ENCODE results near the gene GPR108. TPM values are rescaled to one million over a fixed set of nuclear protein-coding genes. Genes with fewer than 3 reads are reported as not detected.

GPR108 gene
- total and polyA plus RNA-seq, 2 experiments from 2014 or later, result 66.6 to 120 TPM

- H3K9me2 ChIP-seq (replicated peaks; ENCODE audit: insufficient read depth), result no peaks in the 10 kb centered on the region
- TF ChIP-seq CTCF (IDR thresholded peaks at IDR 0.05; ENCODE audit: poor library complexity) (peak; percentile 66), EZH2 (IDR thresholded peaks at IDR 0.05; ENCODE audit: borderline replicate concordance) (no peak)
- H3K9me3 ChIP-seq (ENCODE audit: low read depth), result no peaks in the 10 kb centered on the region
- H3K27ac ChIP-seq, result peak overlapping the region; percentile 95
- no peaks in the 10 kb centered on the region for H3K36me3 ChIP-seq (replicated peaks; ENCODE audit: insufficient read depth, low read depth)
- H3K79me2 ChIP-seq, result peaks cover 31% of the 10 kb centered on the region
- H3K27me3 ChIP-seq, result no peaks in the 10 kb centered on the region
- no peaks in the 10 kb centered on the region for H4K20me1 ChIP-seq (ENCODE audit: insufficient read depth, poor library complexity, severe bottlenecking)
- peaks cover 26% of the 10 kb centered on the region for H3K4me1 ChIP-seq (ENCODE audit: insufficient read depth)
- H3K4me3 ChIP-seq, result peak overlapping the region; percentile 71
- H2AFZ ChIP-seq, result peak overlapping the region; percentile 50
- 35% methylated on average over 25 of the region's 25 CpGs for WGBS (ENCODE audit: low lambda C conversion rate, missing lambda C conversion rate)
- peak; percentile 93 for DNase-seq (ENCODE audit: low spot score)
- H3K4me2 ChIP-seq, result peak overlapping the region; percentile 87
These were observed 1.0 kb downstream of the GPR108 start for GRCh38 chr19:6736169-6736916.

- Histone ChIP-seq H3K4me2 (peak overlapping the region; percentile 87), H3K4me3 (no peak overlapping the region), H3K9me3 (ENCODE audit: low read depth) (no peaks in the 10 kb centered on the region), H2AFZ (no peak overlapping the region), H3K36me3 (replicated peaks; ENCODE audit: insufficient read depth, low read depth) (no peaks in the 10 kb centered on the region), H3K79me2 (peaks cover 21% of the 10 kb centered on the region), H3K4me1 (ENCODE audit: insufficient read depth) (peaks cover 24% of the 10 kb centered on the region), H3K9me2 (replicated peaks; ENCODE audit: insufficient read depth) (no peaks in the 10 kb centered on the region), H3K27ac (peak overlapping the region; percentile 95), H4K20me1 (ENCODE audit: insufficient read depth, poor library complexity, severe bottlenecking) (no peaks in the 10 kb centered on the region), H3K27me3 (no peaks in the 10 kb centered on the region)
- DNase-seq (ENCODE audit: low spot score), result peak; percentile 31
- TF ChIP-seq CTCF (IDR thresholded peaks at IDR 0.05; ENCODE audit: poor library complexity) (no peak), EZH2 (IDR thresholded peaks at IDR 0.05; ENCODE audit: borderline replicate concordance) (no peak), EZH2phosphoT487 (IDR thresholded peaks at IDR 0.05; ENCODE audit: low read depth, severe bottlenecking, unreplicated experiment) (no peak)
- 54% methylated on average over 15 of the region's 15 CpGs for WGBS (ENCODE audit: low lambda C conversion rate, missing lambda C conversion rate)
These were observed 2.0 kb downstream of the GPR108 start for GRCh38 chr19:6735181-6735911.

GRCh38 chr19:6734096-6734696, 3.2 kb downstream of the GPR108 start:
- DNase-seq (ENCODE audit: low spot score), result peak; percentile 17
- Histone ChIP-seq H3K27me3 (no peaks in the 10 kb centered on the region), H4K20me1 (ENCODE audit: insufficient read depth, poor library complexity, severe bottlenecking) (no peaks in the 10 kb centered on the region), H2AFZ (no peak overlapping the region), H3K36me3 (replicated peaks; ENCODE audit: insufficient read depth, low read depth) (no peaks in the 10 kb centered on the region), H3K4me2 (no peak overlapping the region), H3K79me2 (peaks cover 14% of the 10 kb centered on the region), H3K4me3 (no peak overlapping the region), H3K9me3 (ENCODE audit: low read depth) (no peaks in the 10 kb centered on the region), H3K4me1 (ENCODE audit: insufficient read depth) (peaks cover 23% of the 10 kb centered on the region), H3K9me2 (replicated peaks; ENCODE audit: insufficient read depth) (no peaks in the 10 kb centered on the region), H3K27ac (no peak overlapping the region)
- TF ChIP-seq EZH2 (IDR thresholded peaks at IDR 0.05; ENCODE audit: borderline replicate concordance) (no peak), EZH2phosphoT487 (IDR thresholded peaks at IDR 0.05; ENCODE audit: low read depth, severe bottlenecking, unreplicated experiment) (no peak), CTCF (IDR thresholded peaks at IDR 0.05; ENCODE audit: poor library complexity) (no peak)
- WGBS (ENCODE audit: low lambda C conversion rate, missing lambda C conversion rate), result 88% methylated on average over 17 of the region's 20 CpGs

Measured in hepatocyte (in vitro differentiated cells).